ENCODE results near the gene TNFRSF19. TPM values are rescaled to one million over a fixed set of nuclear protein-coding genes. Genes with fewer than 3 reads are reported as not detected.

The TNFRSF19 gene
- total RNA-seq, 3 donors from 2014 or later = 5.3 to 9.1 (median 7.9) TPM

DNA sequence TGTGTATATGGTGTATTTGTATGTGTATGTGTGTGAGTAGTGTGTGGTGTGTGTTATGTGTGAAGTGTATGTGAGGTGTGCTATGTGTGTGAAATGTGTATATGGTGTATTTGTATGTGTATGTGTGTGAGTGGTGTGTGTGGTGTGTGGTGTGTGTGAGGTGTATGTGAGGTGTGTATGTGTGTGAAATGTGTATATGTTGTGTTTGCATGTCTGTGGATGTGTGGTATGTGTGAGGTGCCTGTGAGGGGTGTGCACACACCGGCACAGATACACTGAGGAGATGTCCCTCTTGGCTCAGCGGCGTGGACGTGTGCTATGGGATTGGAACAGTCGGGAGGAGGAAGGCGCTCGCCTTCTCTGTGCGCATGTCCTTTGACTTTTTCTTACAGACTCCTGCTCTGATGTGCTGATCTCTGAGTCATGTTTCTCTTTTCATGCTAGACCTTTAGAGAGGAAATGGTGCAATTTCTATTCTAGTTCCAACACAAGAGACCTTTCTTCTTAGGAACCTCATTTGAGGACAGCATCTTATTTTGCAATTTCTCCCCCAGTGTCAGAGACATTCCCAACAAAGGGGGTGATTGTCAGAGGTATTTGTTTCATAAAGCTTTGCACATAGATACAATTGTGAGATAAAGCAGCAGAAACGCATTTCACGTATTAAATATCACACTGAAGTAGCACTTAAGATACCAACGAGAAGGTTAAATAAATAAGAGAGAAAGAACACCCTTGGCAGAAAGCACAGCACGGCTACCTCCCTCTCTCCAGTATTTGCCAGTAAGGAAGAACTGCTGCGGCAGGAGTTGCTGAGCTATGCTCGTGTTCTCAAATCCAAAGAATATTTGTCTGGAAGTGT lies 11.3 kb upstream of the TNFRSF19 start:
- peak in 1 of 2 donors; percentile 60 for DNase-seq (ENCODE audit: low spot score in 2 of 2)
- H3K27me3 ChIP-seq = no peaks in the 10 kb centered on the region
- TF ChIP-seq, protein P1, sequence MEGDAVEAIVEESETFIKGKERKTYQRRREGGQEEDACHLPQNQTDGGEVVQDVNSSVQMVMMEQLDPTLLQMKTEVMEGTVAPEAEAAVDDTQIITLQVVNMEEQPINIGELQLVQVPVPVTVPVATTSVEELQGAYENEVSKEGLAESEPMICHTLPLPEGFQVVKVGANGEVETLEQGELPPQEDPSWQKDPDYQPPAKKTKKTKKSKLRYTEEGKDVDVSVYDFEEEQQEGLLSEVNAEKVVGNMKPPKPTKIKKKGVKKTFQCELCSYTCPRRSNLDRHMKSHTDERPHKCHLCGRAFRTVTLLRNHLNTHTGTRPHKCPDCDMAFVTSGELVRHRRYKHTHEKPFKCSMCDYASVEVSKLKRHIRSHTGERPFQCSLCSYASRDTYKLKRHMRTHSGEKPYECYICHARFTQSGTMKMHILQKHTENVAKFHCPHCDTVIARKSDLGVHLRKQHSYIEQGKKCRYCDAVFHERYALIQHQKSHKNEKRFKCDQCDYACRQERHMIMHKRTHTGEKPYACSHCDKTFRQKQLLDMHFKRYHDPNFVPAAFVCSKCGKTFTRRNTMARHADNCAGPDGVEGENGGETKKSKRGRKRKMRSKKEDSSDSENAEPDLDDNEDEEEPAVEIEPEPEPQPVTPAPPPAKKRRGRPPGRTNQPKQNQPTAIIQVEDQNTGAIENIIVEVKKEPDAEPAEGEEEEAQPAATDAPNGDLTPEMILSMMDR (IDR thresholded peaks at IDR 0.05) = no peak
- peak in 2 of 3 donors; percentile 23 to 46 for TF ChIP-seq POLR2AphosphoS5 (IDR thresholded peaks at IDR 0.05)
- no peaks in the 10 kb centered on the region for H3K9me3 ChIP-seq
- peak overlapping the region in 2 of 3 donors; percentile 12 to 49 for H3K4me3 ChIP-seq
- H3K27ac ChIP-seq = peak overlapping the region; percentile 78 to 85
- intact Hi-C loops (cut with DNase I; ENCODE audit: low total_unique reads) = no loop called here
- no peaks in the 10 kb centered on the region for H3K36me3 ChIP-seq
- H3K4me1 ChIP-seq = no peaks in the 10 kb centered on the region

DNA sequence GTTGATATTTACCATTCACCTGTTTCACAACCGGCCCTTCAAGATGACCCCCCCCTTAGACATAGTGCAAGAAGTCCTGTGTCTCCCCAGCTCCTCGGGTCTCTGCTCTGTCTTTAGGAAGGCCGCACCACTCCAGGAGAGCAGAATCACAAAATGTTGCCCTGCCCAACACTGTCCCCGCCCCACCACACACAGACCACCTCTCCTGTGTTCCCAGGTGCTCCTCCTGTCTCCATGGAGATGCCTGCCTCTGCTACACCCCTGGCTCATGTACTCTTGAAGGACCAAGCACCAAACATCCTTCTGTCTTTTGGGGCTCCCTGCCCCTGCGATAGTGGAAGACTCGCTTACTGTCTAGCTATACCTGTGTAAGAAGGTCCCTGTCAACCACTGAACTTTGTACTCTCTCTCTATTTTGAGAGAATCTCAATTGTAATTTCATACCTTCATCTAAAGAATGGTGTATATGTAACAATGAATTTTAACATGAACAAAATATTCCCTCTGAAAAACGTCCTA lies 9.6 kb upstream of the TNFRSF19 start:
- Histone ChIP-seq H3K4me1 (no peaks in the 10 kb centered on the region), H3K9me3 (no peaks in the 10 kb centered on the region), H3K36me3 (no peaks in the 10 kb centered on the region), H3K27me3 (no peaks in the 10 kb centered on the region), H3K4me3 (no peak overlapping the region), H3K27ac (no peak overlapping the region)
- DNase-seq (ENCODE audit: low spot score in 2 of 2) = no peak
- TF ChIP-seq, protein P1 (IDR thresholded peaks at IDR 0.05) = no peak
- intact Hi-C loops (cut with DNase I; ENCODE audit: low total_unique reads) = no loop called here

DNA sequence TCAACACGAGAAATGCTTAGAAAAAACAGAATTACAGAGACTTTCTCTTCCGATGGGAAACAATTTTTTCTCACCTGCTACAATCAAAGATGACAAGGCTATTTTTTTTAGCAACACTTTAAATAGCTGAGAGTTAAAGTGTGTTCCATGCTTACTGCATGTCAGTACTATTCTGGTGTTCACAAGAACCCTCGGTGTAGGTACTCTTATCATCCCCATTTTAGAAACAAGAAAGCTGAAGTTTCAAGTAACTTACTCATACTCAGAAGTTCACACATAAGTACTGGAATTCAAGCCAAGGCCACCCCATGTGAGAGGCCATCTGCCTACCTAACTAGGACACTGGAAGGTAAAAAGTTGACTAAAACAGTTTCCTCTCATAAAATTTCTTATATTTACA lies 9.0 kb upstream of the TNFRSF19 start:
- Histone ChIP-seq H3K27me3 (no peaks in the 10 kb centered on the region), H3K4me3 (no peak overlapping the region), H3K27ac (no peak overlapping the region), H3K9me3 (no peaks in the 10 kb centered on the region), H3K4me1 (no peaks in the 10 kb centered on the region), H3K36me3 (no peaks in the 10 kb centered on the region)
- no peak for DNase-seq (ENCODE audit: low spot score in 2 of 2)
- TF ChIP-seq POLR2A (IDR thresholded peaks at IDR 0.05) (no peak), POLR2AphosphoS5 (IDR thresholded peaks at IDR 0.05) (no peak)
- TF ChIP-seq, protein P1 (IDR thresholded peaks at IDR 0.05) = no peak
- intact Hi-C loops (cut with DNase I; ENCODE audit: low total_unique reads) = no loop called here

DNA sequence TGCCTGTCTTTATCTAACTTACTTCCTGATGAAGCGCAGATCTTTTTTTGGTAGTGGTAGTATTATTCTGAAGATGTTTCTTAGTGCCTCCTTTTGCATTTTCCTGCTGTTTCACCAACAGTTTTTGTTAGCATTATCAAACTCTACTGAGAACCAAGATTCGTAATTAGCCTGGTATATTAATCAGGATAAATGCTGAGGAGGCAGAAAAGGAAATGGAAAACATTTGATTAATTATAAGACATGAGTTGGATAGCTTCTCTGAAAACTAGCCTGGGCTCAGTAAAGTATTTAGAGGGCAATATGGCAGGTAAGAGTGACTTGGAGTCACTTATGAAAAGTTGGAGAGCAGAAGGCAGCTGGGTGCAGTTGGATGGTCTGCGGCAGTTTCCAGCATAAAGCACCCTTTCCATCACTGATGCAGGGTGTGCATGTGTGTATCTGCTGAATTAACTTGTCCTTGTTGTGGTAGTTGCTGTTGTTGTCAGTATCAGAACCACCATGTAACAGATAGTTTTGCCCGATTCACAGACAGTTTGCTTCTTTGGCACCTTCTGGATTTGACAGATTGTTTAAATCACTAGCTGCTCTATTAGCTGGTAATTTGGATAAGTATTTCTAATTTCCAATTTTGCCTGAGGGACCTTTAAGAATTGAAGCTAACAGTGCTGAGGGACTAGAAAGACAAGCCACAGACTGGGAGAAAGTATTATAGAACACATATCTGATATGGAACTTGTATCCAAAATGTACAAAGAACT lies 6.9 kb upstream of the TNFRSF19 start:
- Histone ChIP-seq H3K4me3 (no peak overlapping the region), H3K27ac (no peak overlapping the region)

More for the DNA sequence above, 6.9 kb upstream of the TNFRSF19 start:
- DNase-seq (ENCODE audit: low spot score in 2 of 2) = no peak
- TF ChIP-seq, protein P1 (IDR thresholded peaks at IDR 0.05) = no peak
- Histone ChIP-seq H3K27me3 (no peaks in the 10 kb centered on the region), H3K4me1 (no peaks in the 10 kb centered on the region), H3K9me3 (no peaks in the 10 kb centered on the region), H3K36me3 (no peaks in the 10 kb centered on the region)
- intact Hi-C loops (cut with DNase I; ENCODE audit: low total_unique reads) = no loop called here
